Osteoblast (primary cell): Measurements from ENCODE around the gene UBE2B. TPM values are rescaled to one million over a fixed set of nuclear protein-coding genes. Genes with fewer than 3 reads are reported as not detected.
"Not testable (repeated sequence)": the region's sequence is repeated elsewhere in the genome, so short reads cannot be mapped to it uniquely, and the experiment has no call there.

Experiments used
- DNase-seq: peaks from one replicate; pipeline ENCODE4 v3.0.0; 2011; ENCODE audit warnings: low spot score, mixed read lengths; ENCODE audit not compliant: insufficient read length; ENCODE audit errors: missing footprints
- H2AFZ ChIP-seq: 2 replicates; pipeline ENCODE4 v1.6.0; 2011; ENCODE audit warnings: mild to moderate bottlenecking, low read length
- H3K27ac ChIP-seq: 2 replicates; pipeline ENCODE4 v1.5.1; 2011; ENCODE audit warnings: mild to moderate bottlenecking, low read depth, low read length, moderate library complexity
- H3K27me3 ChIP-seq: 2 replicates; pipeline ENCODE4 v1.6.0; 2012; ENCODE audit warnings: mild to moderate bottlenecking, control low read depth, inconsistent platforms, low read length, moderate library complexity; ENCODE audit not compliant: insufficient read depth
- H3K36me3 ChIP-seq: 2 replicates; pipeline ENCODE4 v1.5.1; 2011; ENCODE audit warnings: mild to moderate bottlenecking, low read length, control low read depth, moderate library complexity; ENCODE audit not compliant: insufficient read depth
- H3K4me1 ChIP-seq: 2 replicates; pipeline ENCODE4 v1.5.1; 2011; ENCODE audit warnings: mild to moderate bottlenecking, low read length, control low read depth, moderate library complexity; ENCODE audit not compliant: insufficient read depth
- H3K4me2 ChIP-seq: 2 replicates; pipeline ENCODE4 v1.6.0; 2011; ENCODE audit warnings: mild to moderate bottlenecking, low read length; ENCODE audit not compliant: insufficient read depth
- H3K4me3 ChIP-seq: fragments of 200-600 bp; sonication (generic); 3 replicates; pipeline ENCODE4 v1.5.1; 2012; ENCODE audit warnings: mild to moderate bottlenecking, low read length, inconsistent platforms; ENCODE audit not compliant: insufficient read depth
- H3K79me2 ChIP-seq: 2 replicates; pipeline ENCODE4 v1.6.0; 2012; ENCODE audit warnings: mild to moderate bottlenecking, low read length, control low read depth, inconsistent platforms; ENCODE audit not compliant: insufficient read depth
- H3K9me3 ChIP-seq: 2 replicates; pipeline ENCODE4 v1.5.1; 2011; ENCODE audit warnings: low read depth, low read length, control low read depth
- H4K20me1 ChIP-seq: 2 replicates; pipeline ENCODE4 v1.6.0; 2012; ENCODE audit warnings: mild to moderate bottlenecking, low read length, control low read depth; ENCODE audit not compliant: insufficient read depth
- CTCF ChIP-seq: IDR thresholded peaks from 2 replicates; pipeline ENCODE4 v1.5.1; 2011; ENCODE audit warnings: mild to moderate bottlenecking, low read depth, low read length, moderate library complexity; ENCODE audit errors: extremely low read depth
- total RNA-seq: library from RNA; depleted of rRNA; stranded (reverse); fragments of >200 nt; gene quantifications from 2 replicates; pipeline ENCODE4 v1.2.3, GENCODE V29; 2012

The UBE2B gene
- total RNA-seq, 1 donor, result 73.5 TPM

DNA sequence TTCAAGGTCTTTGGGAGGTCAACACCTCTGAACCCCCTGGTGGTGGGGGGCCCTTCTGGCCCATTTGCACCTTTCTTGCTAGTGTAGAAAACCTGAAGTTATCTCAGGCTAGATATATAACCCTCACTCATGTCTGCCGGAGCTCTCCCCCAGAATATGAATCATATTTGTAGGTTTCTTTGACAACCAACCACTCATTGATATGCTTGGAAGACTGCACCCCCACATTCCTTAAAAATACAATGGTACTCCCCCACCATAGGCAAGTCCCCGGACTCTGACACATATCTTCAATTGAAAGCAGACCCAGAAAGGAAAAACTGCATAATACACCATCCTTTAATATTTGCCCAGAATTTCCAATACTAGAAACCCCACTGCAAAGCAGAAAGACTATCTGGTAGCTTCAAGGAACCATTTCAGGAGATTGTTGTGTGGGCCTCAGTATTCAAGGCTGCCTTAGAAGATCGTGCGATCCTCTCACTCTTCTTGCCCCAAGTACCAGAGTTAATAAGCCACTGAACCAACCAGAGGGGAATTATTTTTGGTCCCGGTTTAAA, 978 bp upstream of the UBE2B start:
- H3K36me3 ChIP-seq, result peaks cover 11% of the 10 kb centered on the region
- peak overlapping the region; percentile 69 for H2AFZ ChIP-seq
- no peak for TF ChIP-seq CTCF
- H3K9me3 ChIP-seq, result no peaks in the 10 kb centered on the region
- peaks cover 67% of the 10 kb centered on the region for H3K79me2 ChIP-seq
- H3K27me3 ChIP-seq, result no peaks in the 10 kb centered on the region
- H3K27ac ChIP-seq, result peak overlapping the region; percentile 93
- H3K4me1 ChIP-seq, result peaks cover 25% of the 10 kb centered on the region
- peak overlapping the region; percentile 83 for H3K4me2 ChIP-seq
- H3K4me3 ChIP-seq, result peak overlapping the region; percentile 99
- peaks cover 26% of the 10 kb centered on the region for H4K20me1 ChIP-seq
- no peak for DNase-seq

- Histone ChIP-seq H3K27ac (peak overlapping the region; percentile 93), H3K36me3 (peaks cover 18% of the 10 kb centered on the region), H2AFZ (peak overlapping the region; percentile 78), H3K4me1 (peaks cover 22% of the 10 kb centered on the region), H3K79me2 (peaks cover 67% of the 10 kb centered on the region), H3K27me3 (no peaks in the 10 kb centered on the region), H3K4me2 (peak overlapping the region; percentile 69), H3K9me3 (no peaks in the 10 kb centered on the region), H4K20me1 (peaks cover 34% of the 10 kb centered on the region), H3K4me3 (peak overlapping the region; percentile 99)
- DNase-seq, result peak; percentile 48
- no peak for TF ChIP-seq CTCF
These were observed 518 bp downstream of the UBE2B start for GRCh38 chr5:134371834-134372340.

GRCh38 chr5:134373633-134374032, 2.3 kb downstream of the UBE2B start:
- peaks cover 17% of the 10 kb centered on the region for H3K4me1 ChIP-seq
- H3K4me3 ChIP-seq, H3K27me3 ChIP-seq, H3K27ac ChIP-seq, DNase-seq, H3K9me3 ChIP-seq, H2AFZ ChIP-seq: not testable (repeated sequence)
- peaks cover 80% of the 10 kb centered on the region for H3K79me2 ChIP-seq
- peak overlapping the region; percentile 69 for H3K4me2 ChIP-seq
- peaks cover 28% of the 10 kb centered on the region for H3K36me3 ChIP-seq
- H4K20me1 ChIP-seq, result peaks cover 46% of the 10 kb centered on the region

DNA sequence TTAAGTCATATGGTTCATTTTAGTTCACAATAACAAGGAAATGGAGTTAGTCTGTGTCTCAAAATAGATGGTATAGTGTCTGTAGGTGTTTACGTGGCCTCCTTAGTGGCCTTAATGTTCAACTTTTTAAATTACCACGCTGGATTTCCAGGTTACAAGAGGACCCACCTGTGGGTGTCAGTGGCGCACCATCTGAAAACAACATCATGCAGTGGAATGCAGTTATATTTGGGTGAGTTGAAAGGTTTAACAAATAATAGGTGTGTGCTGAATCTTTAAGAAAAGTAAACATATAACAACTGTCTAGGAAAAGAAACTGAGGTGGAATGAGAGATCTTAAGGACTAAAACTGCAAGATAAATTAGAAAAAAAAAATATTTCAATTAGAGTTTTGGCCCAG, 2.9 kb downstream of the UBE2B start:
- peak; percentile 18 for DNase-seq
- Histone ChIP-seq H3K27ac (no peak overlapping the region), H4K20me1 (peaks cover 47% of the 10 kb centered on the region), H3K79me2 (peaks cover 84% of the 10 kb centered on the region), H3K36me3 (peaks cover 28% of the 10 kb centered on the region), H3K4me3 (no peak overlapping the region), H3K27me3 (no peaks in the 10 kb centered on the region), H3K4me1 (peaks cover 17% of the 10 kb centered on the region), H3K9me3 (no peaks in the 10 kb centered on the region), H2AFZ (no peak overlapping the region), H3K4me2 (peak overlapping the region; percentile 13)
- no peak for TF ChIP-seq CTCF
